Measurements from ENCODE around the gene OR6C2.
"Not testable (repeated sequence)": the region's sequence is repeated elsewhere in the genome, so short reads cannot be mapped to it uniquely, and the experiment has no call there.

The OR6C2 gene

DNA sequence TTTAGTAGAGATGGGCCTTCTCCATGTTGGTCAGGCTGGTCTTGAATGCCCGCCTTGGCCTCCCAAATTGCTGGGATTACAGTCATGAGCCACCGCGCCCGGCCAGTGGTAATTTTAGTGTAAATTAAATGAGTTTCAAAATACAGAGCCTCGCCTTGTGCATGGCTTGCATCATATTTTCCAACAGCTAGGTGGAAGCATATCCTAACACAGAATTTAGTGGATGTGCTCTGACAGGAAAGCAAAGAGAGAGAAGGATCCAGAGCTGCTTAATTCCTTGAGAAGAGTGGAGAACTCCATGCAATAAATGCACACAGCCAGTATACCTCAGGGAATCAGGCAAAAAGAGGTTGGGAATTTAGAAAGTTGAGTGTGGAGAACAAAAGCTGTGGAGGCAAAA lies 2.5 kb downstream of the OR6C2 start:
- no peak for DNase-seq (ENCODE audit: low spot score in 2 of 2)
- no peak overlapping the region for H3K4me3 Mint-ChIP-seq
- no peaks in the 10 kb centered on the region for H3K4me1 Mint-ChIP-seq

DNA sequence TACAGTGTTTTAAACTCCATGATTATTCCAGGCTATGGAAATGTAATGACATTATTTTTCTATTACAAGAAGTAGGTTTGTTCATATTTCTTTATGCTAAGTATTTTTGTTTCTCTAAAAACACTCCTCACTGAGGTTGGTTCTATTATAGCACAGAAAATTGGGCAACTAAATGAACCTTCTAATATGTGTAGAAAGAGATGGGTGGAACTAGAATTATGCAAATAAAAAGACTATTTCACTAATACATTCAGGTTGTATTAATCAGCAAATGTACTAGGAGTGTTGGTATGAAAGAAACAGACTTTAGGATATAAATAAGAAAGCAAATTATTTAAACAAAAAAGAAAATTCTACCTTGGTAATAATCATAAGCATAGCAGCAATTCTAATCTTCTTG lies 4.9 kb downstream of the OR6C2 start:
- Mint-ChIP-seq H3K4me1 (no peaks in the 10 kb centered on the region), H3K9me3 (no peaks in the 10 kb centered on the region), H3K36me3 (no peaks in the 10 kb centered on the region), H3K27ac (no peak overlapping the region), H3K4me3 (no peak overlapping the region)
- DNase-seq (ENCODE audit: low spot score in 2 of 2) = no peak
- ATAC-seq = no peak

More for the DNA sequence above, 2.5 kb downstream of the OR6C2 start:
- Mint-ChIP-seq H3K36me3 (no peaks in the 10 kb centered on the region), H3K27ac (no peak overlapping the region), H3K9me3 (peaks cover 2% of the 10 kb centered on the region)
- no peak for ATAC-seq

DNA sequence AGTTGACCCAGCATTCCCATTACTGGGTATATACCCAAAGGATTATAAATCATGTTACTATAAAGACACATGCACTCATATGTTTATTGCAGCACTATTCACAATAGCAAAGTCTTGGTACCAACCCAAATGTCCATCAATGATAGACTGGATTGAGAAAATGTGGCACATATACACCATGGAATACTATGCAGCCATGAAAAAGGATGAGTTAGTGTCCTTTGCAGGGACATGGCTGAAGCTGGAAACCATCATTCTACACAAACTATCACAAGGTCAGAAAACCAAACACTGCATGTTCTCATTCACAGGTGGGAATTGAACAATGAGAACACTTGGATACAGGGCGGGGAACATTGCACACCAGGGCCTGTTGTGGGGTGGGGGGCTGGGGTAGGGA lies 21.1 kb downstream of the OR6C2 start:
- not testable (repeated sequence) for H3K27ac Mint-ChIP-seq; H3K9me3 Mint-ChIP-seq; H3K36me3 Mint-ChIP-seq; H3K4me1 Mint-ChIP-seq; DNase-seq (ENCODE audit: low spot score in 2 of 2); H3K4me3 Mint-ChIP-seq; ATAC-seq

DNA sequence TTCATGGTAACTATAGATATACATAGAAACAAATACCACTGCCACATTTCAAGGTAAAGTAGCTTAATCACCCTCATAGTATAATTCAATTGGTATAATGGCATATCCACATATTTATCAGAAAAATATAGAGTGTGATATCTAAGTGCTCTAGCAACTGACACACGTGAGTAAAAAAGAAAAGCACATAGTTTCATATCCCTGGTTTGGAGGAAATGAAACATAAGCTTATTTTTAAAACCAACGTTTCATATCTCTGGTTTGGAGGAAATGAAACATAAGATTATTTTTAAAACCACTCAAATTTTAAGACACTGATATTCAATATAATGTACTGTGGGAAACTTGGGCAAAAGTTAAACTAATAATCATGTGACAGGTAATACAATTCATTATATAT lies 24.0 kb downstream of the OR6C2 start:
- Mint-ChIP-seq H3K9me3 (no peaks in the 10 kb centered on the region), H3K4me3 (no peak overlapping the region), H3K4me1 (no peaks in the 10 kb centered on the region), H3K27ac (no peak overlapping the region), H3K36me3 (no peaks in the 10 kb centered on the region)
- no peak for ATAC-seq
- no peak for DNase-seq (ENCODE audit: low spot score in 2 of 2)

DNA sequence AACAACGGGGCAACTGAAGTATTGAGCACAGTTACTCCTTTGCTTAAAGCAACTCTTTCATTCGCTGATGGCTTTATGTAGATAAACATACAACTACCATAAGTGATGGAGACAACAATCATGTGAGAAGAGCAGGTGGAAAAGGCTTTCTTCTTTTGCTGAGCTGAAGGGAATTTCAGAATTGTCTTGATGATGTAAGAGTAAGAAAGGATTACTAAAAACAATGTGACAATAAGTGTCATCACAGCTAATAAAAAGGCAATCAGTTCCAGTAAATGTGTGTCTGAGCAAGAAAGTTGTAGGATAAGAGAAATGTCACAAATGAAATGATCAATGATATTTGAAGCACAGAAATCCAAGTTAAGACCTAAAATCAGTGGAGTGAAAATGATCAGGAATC lies 25.4 kb downstream of the OR6C2 start:
- no peak for DNase-seq (ENCODE audit: low spot score in 2 of 2)
- Mint-ChIP-seq H3K36me3 (no peaks in the 10 kb centered on the region), H3K4me3 (no peak overlapping the region)

DNA sequence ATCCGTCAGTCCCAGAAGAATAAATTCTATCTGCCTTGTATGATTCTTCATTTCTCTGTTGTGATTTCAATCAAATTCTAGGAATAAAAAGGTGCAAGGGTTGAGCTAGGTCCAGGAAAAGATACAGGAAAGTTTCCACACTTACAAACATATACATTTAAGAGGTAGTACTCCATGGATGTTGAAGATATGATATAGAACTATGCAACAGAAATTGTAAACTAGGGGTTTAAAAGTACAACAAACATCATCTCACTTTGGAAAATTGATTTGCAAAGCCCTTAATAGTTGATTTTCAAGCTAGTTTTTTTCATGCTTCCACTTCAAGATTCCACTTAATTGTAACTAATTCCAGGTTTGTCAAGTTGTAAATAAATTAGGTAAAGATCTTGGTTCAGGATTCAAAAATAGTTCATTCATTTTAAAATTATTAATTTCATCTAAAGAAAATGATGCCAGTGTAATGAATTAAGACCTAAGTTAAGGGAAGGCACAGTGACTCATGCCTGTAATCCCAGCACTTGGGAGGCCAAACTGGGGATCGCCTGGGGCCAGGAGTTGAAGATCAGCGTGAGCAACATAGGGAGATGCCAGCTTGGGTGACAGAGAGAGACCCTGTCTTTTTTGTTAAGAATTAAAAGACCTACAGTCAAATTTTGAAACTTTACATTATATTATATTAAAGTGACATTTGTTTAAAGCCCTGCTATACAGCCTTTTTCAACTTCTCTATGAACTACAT lies 26.4 kb downstream of the OR6C2 start, which contains the start of gene OR6C70:
OR6C70 (minus strand) TSS at position 51 of the 742 bp plus-strand sequence; CDS start at position 51, 0 bp downstream.
- Mint-ChIP-seq H3K27ac (no peak within 1 kb of the TSS), H3K4me1 (no peaks in the 10 kb centered on the region), H3K9me3 (no peaks in the 10 kb centered on the region), H3K36me3 (no peaks in the 10 kb centered on the region), H3K4me3 (no peak within 1 kb of the TSS)
- DNase-seq (ENCODE audit: low spot score in 2 of 2) (no peak), ATAC-seq (no peak)

More for the DNA sequence above, 25.4 kb downstream of the OR6C2 start:
- no peaks in the 10 kb centered on the region for H3K4me1 Mint-ChIP-seq
- ATAC-seq = no peak
- no peak overlapping the region for H3K27ac Mint-ChIP-seq
- no peaks in the 10 kb centered on the region for H3K9me3 Mint-ChIP-seq

DNA sequence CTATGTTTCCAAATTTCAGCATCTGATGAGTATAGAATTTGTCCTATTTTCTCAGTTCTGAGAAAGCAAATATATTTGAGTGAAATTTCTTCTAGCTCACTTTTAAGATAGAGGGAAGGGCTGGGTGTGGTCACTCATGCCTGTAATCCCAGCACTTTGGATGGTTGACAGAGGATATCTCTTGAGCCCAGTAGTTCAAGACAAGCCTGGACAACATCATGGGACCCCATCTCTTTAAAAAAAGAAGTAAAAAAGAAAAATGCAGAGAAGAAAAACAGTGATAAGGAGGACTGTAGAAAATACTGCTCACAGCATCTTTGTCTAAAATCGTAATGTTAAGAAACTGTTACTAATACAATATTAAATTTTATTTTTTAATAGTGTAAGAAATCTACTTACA lies 28.4 kb downstream of the OR6C2 start:
- ATAC-seq (no peak), DNase-seq (ENCODE audit: low spot score in 2 of 2) (no peak)
- H3K4me3 Mint-ChIP-seq = no peak overlapping the region
- no peaks in the 10 kb centered on the region for H3K9me3 Mint-ChIP-seq
- H3K4me1 Mint-ChIP-seq = no peaks in the 10 kb centered on the region
- no peak overlapping the region for H3K27ac Mint-ChIP-seq
- no peaks in the 10 kb centered on the region for H3K36me3 Mint-ChIP-seq

DNA sequence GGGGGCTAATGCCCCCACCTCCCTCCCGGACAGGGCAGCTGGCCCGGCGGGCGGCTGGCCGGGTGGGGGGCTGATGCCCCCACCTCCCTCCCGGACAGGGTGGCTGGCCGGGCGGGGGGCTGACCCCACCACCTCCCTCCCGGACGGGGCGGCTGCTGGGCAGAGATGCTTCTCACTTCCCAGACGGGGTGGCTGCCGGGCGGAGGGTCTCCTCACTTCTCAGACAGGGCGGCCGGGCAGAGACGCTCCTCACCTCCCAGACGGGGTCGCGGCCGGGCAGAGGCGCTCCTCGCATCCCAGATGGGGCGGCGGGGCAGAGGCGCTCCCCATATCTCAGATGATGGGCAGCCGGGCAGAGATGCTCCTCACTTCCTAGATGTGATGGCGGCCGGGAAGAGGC lies 35.3 kb downstream of the OR6C2 start:
- H3K27ac Mint-ChIP-seq; H3K4me3 Mint-ChIP-seq; H3K36me3 Mint-ChIP-seq; H3K4me1 Mint-ChIP-seq; H3K9me3 Mint-ChIP-seq; DNase-seq (ENCODE audit: low spot score in 2 of 2); ATAC-seq: not testable (repeated sequence)

DNA sequence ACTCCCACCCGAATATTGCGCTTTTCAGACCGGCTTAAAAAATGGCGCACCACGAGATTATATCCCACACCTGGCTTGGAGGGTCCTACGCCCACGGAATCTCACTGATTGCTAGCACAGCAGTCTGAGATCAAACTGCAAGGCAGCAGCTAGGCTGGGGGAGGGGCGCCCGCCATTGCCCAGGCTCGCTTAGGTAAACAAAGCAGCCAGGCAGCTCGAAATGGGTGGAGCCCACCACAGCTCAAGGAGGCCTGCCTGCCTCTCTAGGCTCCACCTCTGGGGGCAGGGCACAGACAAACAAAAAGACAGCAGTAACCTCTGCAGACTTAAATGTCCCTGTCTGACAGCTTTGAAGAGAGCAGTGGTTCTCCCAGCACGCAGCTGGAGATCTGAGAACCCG lies 40.4 kb downstream of the OR6C2 start:
- not testable (repeated sequence) for DNase-seq (ENCODE audit: low spot score in 2 of 2); H3K9me3 Mint-ChIP-seq; ATAC-seq; H3K4me3 Mint-ChIP-seq; H3K4me1 Mint-ChIP-seq; H3K27ac Mint-ChIP-seq; H3K36me3 Mint-ChIP-seq

DNA sequence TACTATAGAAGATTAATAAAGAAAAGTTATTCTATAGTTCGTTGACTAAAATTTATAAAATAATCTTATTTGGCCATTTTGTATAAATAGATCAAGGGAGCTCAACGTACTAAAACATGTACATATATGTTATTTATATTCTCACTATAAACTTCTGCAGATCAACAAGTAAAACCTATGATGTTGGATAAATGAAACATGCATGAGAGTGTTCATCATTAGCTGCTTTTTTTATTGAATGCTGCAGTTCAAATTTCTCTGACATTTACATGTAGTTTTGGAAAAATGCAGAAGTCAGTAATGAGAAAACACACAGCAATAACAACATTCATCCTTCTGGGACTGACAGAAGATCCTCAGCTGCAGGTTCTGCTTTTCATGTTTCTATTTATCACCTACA lies 48.2 kb downstream of the OR6C2 start, which contains the start of gene OR6C68:
OR6C68 (plus strand) TSS at position 301 of the 400 bp plus-strand sequence; CDS start at position 301, 0 bp downstream.
- H3K27ac Mint-ChIP-seq = no peak within 1 kb of the TSS
- H3K4me3 Mint-ChIP-seq = no peak within 1 kb of the TSS
- H3K36me3 Mint-ChIP-seq = no peaks in the 10 kb centered on the region
- DNase-seq (ENCODE audit: low spot score in 2 of 2) (no peak), ATAC-seq (no peak)
- H3K9me3 Mint-ChIP-seq = no peaks in the 10 kb centered on the region
- no peaks in the 10 kb centered on the region for H3K4me1 Mint-ChIP-seq

DNA sequence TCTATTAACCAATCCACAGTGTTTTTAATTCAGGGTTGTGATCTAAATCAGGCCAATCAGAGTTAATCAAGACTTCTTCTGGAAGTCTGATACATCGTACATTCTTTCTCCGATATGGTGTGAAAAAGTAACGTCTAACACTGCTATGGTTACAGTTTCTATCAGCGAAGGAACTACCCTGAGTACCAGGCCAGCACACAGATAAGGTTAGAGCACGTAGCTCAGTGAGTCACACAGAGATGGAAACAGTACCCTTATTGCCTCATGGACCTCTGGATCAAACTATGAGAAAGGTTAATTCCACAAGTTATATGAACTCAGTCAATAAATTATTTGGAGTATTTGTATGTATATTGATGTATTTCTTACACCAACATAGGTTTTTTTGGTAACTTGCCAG lies 51.6 kb downstream of the OR6C2 start:
- H3K36me3 Mint-ChIP-seq = no peaks in the 10 kb centered on the region
- ATAC-seq = no peak
- no peaks in the 10 kb centered on the region for H3K4me1 Mint-ChIP-seq
- H3K9me3 Mint-ChIP-seq = no peaks in the 10 kb centered on the region
- H3K4me3 Mint-ChIP-seq = no peak overlapping the region
- no peak overlapping the region for H3K27ac Mint-ChIP-seq
- DNase-seq (ENCODE audit: low spot score in 2 of 2) = no peak

DNA sequence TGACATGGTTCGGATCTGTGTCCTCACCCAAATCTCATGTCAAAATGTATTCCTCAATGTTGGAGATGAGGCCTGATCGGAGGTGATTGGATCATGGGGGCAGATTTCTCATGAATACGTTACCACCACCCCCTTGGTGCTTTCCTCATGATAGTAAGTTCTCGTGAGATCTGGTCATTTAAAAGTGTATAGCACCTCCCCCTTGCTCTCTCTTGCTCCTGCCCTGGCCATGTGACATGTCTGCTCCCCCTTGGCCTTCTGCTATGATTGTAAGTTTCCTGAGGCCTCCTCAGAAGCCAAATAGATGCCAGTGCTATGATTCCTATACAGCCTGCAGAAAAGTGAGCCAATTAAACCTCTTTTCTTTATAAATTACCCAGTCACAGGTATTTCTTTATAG lies 55.4 kb downstream of the OR6C2 start:
- no peak overlapping the region for H3K27ac Mint-ChIP-seq
- no peak for ATAC-seq
- no peaks in the 10 kb centered on the region for H3K9me3 Mint-ChIP-seq
- H3K36me3 Mint-ChIP-seq = no peaks in the 10 kb centered on the region
- DNase-seq (ENCODE audit: low spot score in 2 of 2) = no peak
- H3K4me3 Mint-ChIP-seq = no peak overlapping the region
- H3K4me1 Mint-ChIP-seq = no peaks in the 10 kb centered on the region

DNA sequence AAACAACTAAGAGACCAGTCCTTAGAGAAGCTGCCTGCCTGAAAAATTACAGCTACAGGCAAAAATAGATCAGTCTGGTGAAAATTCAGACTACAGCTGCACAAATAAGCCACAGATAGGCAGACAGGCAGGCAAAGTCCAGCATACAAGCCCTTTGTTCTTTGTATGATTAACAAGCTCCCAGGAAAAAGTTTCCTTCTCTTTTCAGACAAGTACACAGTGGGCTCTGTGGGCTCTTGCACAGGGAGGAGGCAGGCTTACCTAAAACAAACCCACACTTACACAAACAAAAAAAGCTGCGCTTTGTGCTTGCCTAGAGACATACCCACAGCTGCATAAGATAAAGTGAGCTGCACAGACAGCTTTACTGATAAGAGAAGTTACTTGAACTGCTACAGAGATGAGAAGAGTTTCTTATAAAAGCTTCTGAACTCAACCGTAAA lies 56.0 kb downstream of the OR6C2 start:
- Mint-ChIP-seq H3K4me3 (no peak overlapping the region), H3K36me3 (no peaks in the 10 kb centered on the region), H3K9me3 (no peaks in the 10 kb centered on the region), H3K27ac (no peak overlapping the region), H3K4me1 (no peaks in the 10 kb centered on the region)
- DNase-seq (ENCODE audit: low spot score in 2 of 2) (no peak), ATAC-seq (no peak)

DNA sequence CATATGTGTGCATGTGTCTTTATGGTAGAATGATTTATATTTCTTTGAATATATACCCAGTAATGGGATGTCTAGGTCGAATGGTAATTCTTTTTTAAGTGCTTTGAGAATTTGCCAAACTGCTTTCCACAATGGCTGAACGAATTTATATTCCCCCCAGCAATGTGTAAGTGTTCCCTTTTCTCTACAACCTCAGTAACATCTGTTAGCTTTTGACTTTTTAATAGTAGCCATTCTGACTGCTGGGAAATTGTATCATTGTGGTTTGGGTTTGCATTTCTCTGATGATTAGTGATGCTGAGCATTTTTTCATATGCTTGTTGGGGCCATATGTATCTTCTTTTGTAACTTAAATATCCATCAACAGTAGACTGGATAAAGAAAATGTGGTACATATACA lies 57.7 kb downstream of the OR6C2 start:
- Mint-ChIP-seq H3K4me3 (no peak overlapping the region), H3K27ac (no peak overlapping the region), H3K9me3 (no peaks in the 10 kb centered on the region), H3K4me1 (no peaks in the 10 kb centered on the region), H3K36me3 (no peaks in the 10 kb centered on the region)
- ATAC-seq = no peak
- DNase-seq (ENCODE audit: low spot score in 2 of 2) = no peak
